OCI-LY1 (cell line): ENCODE data around the gene SYNE2.

Experiments
- H2AFZ ChIP-seq: fragments of 200-600 bp; sonication (generic), shearing (Covaris generic); 2 replicates; pipeline ENCODE4 v1.6.0; 2014; ENCODE audit warnings: antibody characterized with exemption, mild to moderate bottlenecking, low read length
- H3F3A ChIP-seq: fragments of 200-600 bp; sonication (generic), shearing (Covaris generic); 2 replicates; pipeline ENCODE4 v1.6.0; 2014; ENCODE audit warnings: mild to moderate bottlenecking, antibody characterized with exemption, low read length, moderate library complexity; ENCODE audit not compliant: insufficient read depth
- H3K27ac ChIP-seq: fragments of 200-600 bp; sonication (generic); 2 replicates; pipeline ENCODE4 v1.5.1; 2014; ENCODE audit warnings: low read length, mixed run types, mild to moderate bottlenecking, low read depth; ENCODE audit not compliant: poor library complexity, severe bottlenecking
- H3K27me3 ChIP-seq: fragments of 200-600 bp; sonication (generic); 2 replicates; pipeline ENCODE4 v1.6.0; 2014; ENCODE audit warnings: antibody characterized with exemption, mild to moderate bottlenecking, low read length, moderate library complexity; ENCODE audit not compliant: insufficient read depth
- H3K36me3 ChIP-seq: fragments of 200-600 bp; sonication (generic); 2 replicates; pipeline ENCODE4 v1.6.1; 2014; ENCODE audit warnings: mild to moderate bottlenecking, antibody characterized with exemption, low read length, moderate library complexity, mixed read lengths; ENCODE audit not compliant: insufficient read depth
- H3K4me1 ChIP-seq: fragments of 200-600 bp; sonication (generic); 2 replicates; pipeline ENCODE4 v1.5.1; 2014; ENCODE audit warnings: mild to moderate bottlenecking, low read length, moderate library complexity; ENCODE audit not compliant: insufficient read depth, severe bottlenecking
- H3K4me2 ChIP-seq: fragments of 200-600 bp; sonication (generic), shearing (Covaris generic); 2 replicates; pipeline ENCODE4 v1.6.1; 2014; ENCODE audit warnings: low read length
- H3K4me3 ChIP-seq: fragments of 200-600 bp; sonication (generic); 2 replicates; pipeline ENCODE4 v1.5.1; 2014; ENCODE audit warnings: low read length, low read depth, mild to moderate bottlenecking, mixed read lengths; ENCODE audit not compliant: poor library complexity, severe bottlenecking
- H3K79me2 ChIP-seq: fragments of 200-600 bp; shearing (Covaris generic); 2 replicates; pipeline ENCODE4 v1.6.1; 2016; ENCODE audit warnings: mixed run types, low read length, mixed read lengths; ENCODE audit not compliant: insufficient read depth
- H3K9ac ChIP-seq: fragments of 200-600 bp; sonication (generic), shearing (Covaris generic); 2 replicates; pipeline ENCODE4 v1.6.1; 2014; ENCODE audit warnings: mild to moderate bottlenecking, low read length, mixed read lengths
- H3K9me2 ChIP-seq: fragments of 200-600 bp; sonication (generic), shearing (Covaris generic); 2 replicates; pipeline ENCODE4 v1.6.1; 2014; ENCODE audit warnings: low read depth, mild to moderate bottlenecking, low read length, mixed read lengths
- H3K9me3 ChIP-seq: fragments of 200-600 bp; shearing (Covaris generic); 2 replicates; pipeline ENCODE4 v1.6.1; 2014; ENCODE audit warnings: low read length, mixed read lengths
- H4K20me1 ChIP-seq: fragments of 200-600 bp; sonication (generic), shearing (Covaris generic); 2 replicates; pipeline ENCODE4 v1.6.0; 2016; ENCODE audit warnings: mild to moderate bottlenecking, low read length; ENCODE audit not compliant: insufficient read depth
- CTCF ChIP-seq: fragments of 200-600 bp; sonication (generic), shearing (Covaris generic); IDR thresholded peaks from 2 replicates; pipeline ENCODE4 v1.5.1; 2017; ENCODE audit warnings: mild to moderate bottlenecking, antibody characterized with exemption, low read length, moderate library complexity, mixed read lengths
- EZH2 ChIP-seq: fragments of 200-600 bp; sonication (generic), shearing (Covaris generic); IDR thresholded peaks from 2 replicates; pipeline ENCODE4 v1.8.0; 2017; ENCODE audit warnings: borderline replicate concordance, mixed run types, mild to moderate bottlenecking, antibody characterized with exemption, low read length, moderate library complexity, mixed read lengths

SYNE2 gene

GRCh38 chr14:63902375-63902976 lies 49.7 kb downstream of the SYNE2 start:
- Histone ChIP-seq H3K27me3 (no peaks in the 10 kb centered on the region), H3K4me3 (no peak overlapping the region), H3K9ac (no peak overlapping the region), H3K27ac (no peak overlapping the region), H3K9me3 (peaks cover 9% of the 10 kb centered on the region), H3K4me2 (no peak overlapping the region), H3K4me1 (peaks cover 4% of the 10 kb centered on the region), H3K9me2 (no peaks in the 10 kb centered on the region), H3K36me3 (no peaks in the 10 kb centered on the region), H4K20me1 (no peaks in the 10 kb centered on the region; the same call in 1 of the 2 replicates), H3K79me2 (peaks cover 71% of the 10 kb centered on the region), H2AFZ (no peak overlapping the region), H3F3A (no peaks in the 10 kb centered on the region)
- TF ChIP-seq CTCF, result no peak
- no peak for TF ChIP-seq EZH2

GRCh38 chr14:63904724-63905123 lies 51.9 kb downstream of the SYNE2 start:
- TF ChIP-seq EZH2 (no peak), CTCF (no peak)
- H3K27me3 ChIP-seq, result no peaks in the 10 kb centered on the region
- no peak overlapping the region for H3K9ac ChIP-seq
- no peak overlapping the region for H3K4me2 ChIP-seq
- H3K27ac ChIP-seq, result no peak overlapping the region
- H3K4me3 ChIP-seq, result no peak overlapping the region
- H3F3A ChIP-seq, result no peaks in the 10 kb centered on the region
- H3K79me2 ChIP-seq, result peaks cover 68% of the 10 kb centered on the region
- H3K4me1 ChIP-seq, result peaks cover 12% of the 10 kb centered on the region
- no peaks in the 10 kb centered on the region for H4K20me1 ChIP-seq
- peaks cover 11% of the 10 kb centered on the region; the same call in 1 of the 2 replicates for H3K36me3 ChIP-seq
- peaks cover 9% of the 10 kb centered on the region for H3K9me3 ChIP-seq
- H3K9me2 ChIP-seq, result no peaks in the 10 kb centered on the region
- no peak overlapping the region for H2AFZ ChIP-seq

- H3K27ac ChIP-seq, result no peak overlapping the region
- no peaks in the 10 kb centered on the region for H3K27me3 ChIP-seq
- H3K79me2 ChIP-seq, result peaks cover 68% of the 10 kb centered on the region
- H3K4me2 ChIP-seq, result no peak overlapping the region
- no peaks in the 10 kb centered on the region for H3F3A ChIP-seq
- peaks cover 9% of the 10 kb centered on the region for H3K9me3 ChIP-seq
- H4K20me1 ChIP-seq, result no peaks in the 10 kb centered on the region
- H3K4me1 ChIP-seq, result peaks cover 16% of the 10 kb centered on the region
- no peaks in the 10 kb centered on the region for H3K9me2 ChIP-seq
- TF ChIP-seq CTCF (no peak), EZH2 (no peak)
- H3K4me3 ChIP-seq, result no peak overlapping the region
- H3K9ac ChIP-seq, result no peak overlapping the region
- peaks cover 17% of the 10 kb centered on the region; the same call in 1 of the 2 replicates for H3K36me3 ChIP-seq
- H2AFZ ChIP-seq, result no peak overlapping the region
Observed at GRCh38 chr14:63905370-63905769, 52.6 kb downstream of the SYNE2 start.
